Esophagus muscularis mucosa (tissue), 4 donors: ENCODE results near the gene ANAPC15. TPM values are rescaled to one million over a fixed set of nuclear protein-coding genes. Genes with fewer than 3 reads are reported as not detected.

ENCODE experiments used
- DNase-seq: peaks from one replicate; pipeline ENCODE4 v3.0.0-alpha.2; 2017; ENCODE audit errors: extremely low spot score
- H3K27ac ChIP-seq, 4 donors: fragments of 200-600 bp; sonication (generic); replicated peaks in 1 of 4; 1 replicate in 3 of 4; 2 replicates in 1 of 4; pipeline ENCODE4 v1.5.1; 2016 to 2019; ENCODE audit warnings: mild to moderate bottlenecking in 1 of 4
- H3K27me3 ChIP-seq, 4 donors: fragments of 200-600 bp; sonication (generic); one replicate each; pipeline versions ENCODE4 v1.5.1 to v1.6.0; 2016 to 2019
- H3K36me3 ChIP-seq, 4 donors: fragments of 200-600 bp; sonication (generic); one replicate each; pipeline ENCODE4 v1.5.1; 2016 to 2019
- H3K4me1 ChIP-seq, 4 donors: fragments of 200-600 bp; sonication (generic); one replicate each; pipeline ENCODE4 v1.5.1; 2016 to 2019
- H3K4me3 ChIP-seq, 4 donors: fragments of 200-600 bp; sonication (generic); 1 replicate in 2 of 4; 2 replicates in 2 of 4; pipeline ENCODE4 v1.5.1; 2016 to 2019; ENCODE audit warnings: mild to moderate bottlenecking in 4 of 4, moderate library complexity in 1 of 4
- H3K9me3 ChIP-seq, 4 donors: fragments of 200-600 bp; sonication (generic); 1 replicate in 3 of 4; 2 replicates in 1 of 4; pipeline ENCODE4 v1.5.1; 2016 to 2019
- EP300 ChIP-seq: sonication (generic); formaldehyde crosslinking; IDR thresholded peaks from one replicate; pipeline ENCODE4 v1.6.1; 2017; ENCODE audit warnings: antibody characterized with exemption
- POLR2A ChIP-seq: fragments of 450-650 bp; IDR thresholded peaks from one replicate; pipeline ENCODE4 v1.6.1; 2017; ENCODE audit warnings: antibody characterized with exemption, moderate library complexity, mild to moderate bottlenecking, low read depth
- POLR2AphosphoS5 ChIP-seq, 2 donors: sonication (generic); formaldehyde crosslinking; IDR thresholded peaks; one replicate each; pipeline ENCODE4 v1.6.1; 2017; ENCODE audit warnings: antibody characterized with exemption in 2 of 2
- WGBS: methylation state at CpG from one replicate; pipeline ENCODE4 v1.1.5; 2018; 5-methylcytosine and 5-hydroxymethylcytosine counted together
- intact Hi-C: fragments of 100-400 bp; cut with DNase I; formaldehyde crosslinking; loops from one replicate; pipeline ENCODE4 v1.15.1; 2023
- total RNA-seq, 4 donors: library from RNA; depleted of rRNA; stranded (reverse); fragments of >200 nt; gene quantifications; one replicate each; pipeline versions ENCODE4 v1.1.0 to v1.2.1, GENCODE V29; 2016
- TF ChIP-seq, protein P1 (sequence below), 3 experiments: fragments of 200-600 bp in 2 of 3; fragments of 450-650 bp in 1 of 3; sonication (generic) in 2 of 3; IDR thresholded peaks; one replicate each; pipeline ENCODE4 v1.5.1; 2017 to 2019; ENCODE audit warnings: antibody characterized with exemption in 3 of 3, mild to moderate bottlenecking in 2 of 3, moderate library complexity in 1 of 3

Gene ANAPC15
- total RNA-seq, 4 donors from 2014 or later = 43.5 to 58.1 (median 48.1) TPM

- Histone ChIP-seq H3K27ac (peak within 1 kb of the TSS; percentile 90 to 95 (median 93)), H3K36me3 (no peaks in the 10 kb centered on the region), H3K9me3 (no peaks in the 10 kb centered on the region), H3K4me3 (peak within 1 kb of the TSS; percentile 69 to 80 (median 78)), H3K4me1 (peaks cover 19 to 40% (median 30%) of the 10 kb centered on the region in 4 donors), H3K27me3 (no peaks in the 10 kb centered on the region)
- TF ChIP-seq POLR2A = no peak
- peak; percentile 84 to 91 for TF ChIP-seq POLR2AphosphoS5 (IDR thresholded peaks at IDR 0.05)
- TF ChIP-seq, protein P1, sequence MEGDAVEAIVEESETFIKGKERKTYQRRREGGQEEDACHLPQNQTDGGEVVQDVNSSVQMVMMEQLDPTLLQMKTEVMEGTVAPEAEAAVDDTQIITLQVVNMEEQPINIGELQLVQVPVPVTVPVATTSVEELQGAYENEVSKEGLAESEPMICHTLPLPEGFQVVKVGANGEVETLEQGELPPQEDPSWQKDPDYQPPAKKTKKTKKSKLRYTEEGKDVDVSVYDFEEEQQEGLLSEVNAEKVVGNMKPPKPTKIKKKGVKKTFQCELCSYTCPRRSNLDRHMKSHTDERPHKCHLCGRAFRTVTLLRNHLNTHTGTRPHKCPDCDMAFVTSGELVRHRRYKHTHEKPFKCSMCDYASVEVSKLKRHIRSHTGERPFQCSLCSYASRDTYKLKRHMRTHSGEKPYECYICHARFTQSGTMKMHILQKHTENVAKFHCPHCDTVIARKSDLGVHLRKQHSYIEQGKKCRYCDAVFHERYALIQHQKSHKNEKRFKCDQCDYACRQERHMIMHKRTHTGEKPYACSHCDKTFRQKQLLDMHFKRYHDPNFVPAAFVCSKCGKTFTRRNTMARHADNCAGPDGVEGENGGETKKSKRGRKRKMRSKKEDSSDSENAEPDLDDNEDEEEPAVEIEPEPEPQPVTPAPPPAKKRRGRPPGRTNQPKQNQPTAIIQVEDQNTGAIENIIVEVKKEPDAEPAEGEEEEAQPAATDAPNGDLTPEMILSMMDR (IDR thresholded peaks at IDR 0.05) = no peak
- no peak for TF ChIP-seq EP300
- peak; percentile 100 for DNase-seq
- WGBS = 2% methylated on average over 47 of the region's 60 CpGs
- intact Hi-C loops = loop anchor here (2.0 kb wide), 1 partner anchor 42 kb away; no protein-coding TSS in a partner anchor
Measured at GRCh38 chr11:72080326-72081183, 31.9 kb downstream of the ANAPC15 start, which contains the start of the genes LRRC51 and NUMA1. Gene LRRC51, plus strand, starts transcription at chr11:72080850. Its CDS starts 8,234 bp downstream, at chr11:72089084. Gene NUMA1, minus strand, starts transcription at chr11:72080542. Its CDS starts 44,599 bp downstream, at chr11:72035943.

DNA sequence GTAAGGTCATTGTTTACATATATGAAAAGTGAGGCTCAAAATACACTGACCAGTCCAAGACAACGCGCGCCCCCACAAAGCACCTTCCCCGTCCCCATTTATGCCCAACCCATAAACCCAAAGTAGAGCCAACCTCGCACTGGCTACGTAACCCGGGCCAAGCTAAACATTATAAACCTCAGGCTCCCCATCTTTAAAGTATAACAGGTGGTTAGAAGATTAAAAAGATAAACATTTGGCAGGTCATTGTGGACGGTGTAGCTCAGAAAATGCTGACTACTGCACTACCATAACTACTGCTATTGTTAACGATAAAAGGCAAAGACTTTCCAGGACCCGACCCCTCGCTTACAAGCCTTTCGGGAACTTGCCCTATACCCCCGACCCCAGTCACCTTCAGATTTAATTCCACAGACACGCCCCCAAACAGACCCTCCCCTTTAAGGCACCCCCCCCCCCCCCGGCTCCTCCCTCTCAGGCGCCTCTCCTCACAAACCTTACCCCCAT, 32.6 kb downstream of the ANAPC15 start:
- Histone ChIP-seq H3K27me3 (no peaks in the 10 kb centered on the region), H3K4me1 (peaks cover 19 to 47% (median 36%) of the 10 kb centered on the region in 4 donors), H3K4me3 (peak overlapping the region; percentile 69 to 80 (median 78)), H3K27ac (peak overlapping the region; percentile 90 to 95 (median 93)), H3K36me3 (no peaks in the 10 kb centered on the region), H3K9me3 (no peaks in the 10 kb centered on the region)
- DNase-seq = no peak
- intact Hi-C loops = loop anchor here (2.0 kb wide), 1 partner anchor 41 kb away; no protein-coding TSS in a partner anchor
- TF ChIP-seq, protein P1 (IDR thresholded peaks at IDR 0.05) = no peak
- TF ChIP-seq POLR2A = no peak
- no peak for TF ChIP-seq POLR2AphosphoS5 (IDR thresholded peaks at IDR 0.05)
- TF ChIP-seq EP300 = no peak
- WGBS = 7% methylated on average over 16 of the region's 16 CpGs

DNA sequence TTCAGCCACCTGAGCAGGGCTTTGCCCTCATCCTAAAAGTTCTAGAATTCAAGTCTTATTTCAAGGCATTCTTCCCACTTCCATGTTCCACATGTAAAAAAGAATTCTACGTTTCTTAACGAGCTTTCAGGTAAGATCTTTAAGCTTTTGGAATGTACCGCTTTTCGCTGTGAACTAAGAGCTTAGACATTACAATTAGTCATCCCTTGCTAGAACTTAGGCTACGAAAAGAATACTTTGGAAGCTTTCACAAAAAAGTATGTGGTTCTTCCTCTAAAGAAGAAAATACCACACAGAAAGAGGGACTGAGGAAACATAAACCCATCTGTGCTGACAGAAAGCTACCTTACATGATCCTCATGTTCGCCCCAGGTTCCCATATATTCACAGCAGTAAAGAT, 34.0 kb downstream of the ANAPC15 start:
- Histone ChIP-seq H3K36me3 (no peaks in the 10 kb centered on the region), H3K9me3 (no peaks in the 10 kb centered on the region), H3K27me3 (no peaks in the 10 kb centered on the region), H3K4me3 (peak overlapping the region in 2 of 4 donors; percentile 76 to 80), H3K27ac (peak overlapping the region; percentile 90 to 95 (median 93)), H3K4me1 (peaks cover 19 to 47% (median 36%) of the 10 kb centered on the region in 4 donors)
- no peak for TF ChIP-seq EP300
- TF ChIP-seq POLR2A = no peak
- TF ChIP-seq, protein P1 (IDR thresholded peaks at IDR 0.05) = no peak
- TF ChIP-seq POLR2AphosphoS5 (IDR thresholded peaks at IDR 0.05) = no peak
- DNase-seq = no peak
- WGBS = 71% methylated on average over 6 of the region's 6 CpGs
- intact Hi-C loops = no loop called here

DNA sequence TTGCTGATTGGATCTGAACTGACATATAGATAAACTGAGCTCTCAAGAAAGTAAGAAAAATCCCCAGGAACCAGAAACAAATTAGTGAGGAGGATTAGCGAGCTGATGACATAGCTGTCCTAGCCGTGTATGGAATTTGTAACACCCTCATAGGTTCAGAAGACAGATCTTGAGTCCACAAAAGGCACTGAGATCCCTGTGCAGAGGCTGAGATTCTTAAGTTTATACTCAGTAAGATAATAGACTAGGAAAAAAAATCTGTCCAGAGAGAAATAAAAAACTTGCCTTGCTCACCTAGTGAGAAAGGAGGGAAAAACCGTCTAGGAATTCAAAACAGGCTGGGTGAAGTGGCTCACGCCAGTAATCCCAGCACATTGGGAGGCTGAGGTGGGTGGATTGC, 36.7 kb downstream of the ANAPC15 start:
- no peaks in the 10 kb centered on the region for H3K36me3 ChIP-seq
- peaks cover 23 to 55% (median 44%) of the 10 kb centered on the region in 4 donors for H3K4me1 ChIP-seq
- 78% methylated on average over 4 of the region's 4 CpGs for WGBS
- H3K9me3 ChIP-seq = no peaks in the 10 kb centered on the region
- no peak for TF ChIP-seq EP300
- TF ChIP-seq POLR2AphosphoS5 (IDR thresholded peaks at IDR 0.05) = no peak
- TF ChIP-seq POLR2A = no peak
- TF ChIP-seq, protein P1 (IDR thresholded peaks at IDR 0.05) = no peak
- intact Hi-C loops = no loop called here
- H3K4me3 ChIP-seq = no peak overlapping the region
- H3K27me3 ChIP-seq = no peaks in the 10 kb centered on the region
- no peak for DNase-seq
- peak overlapping the region in 3 of 4 donors; percentile 43 to 55 (median 53) for H3K27ac ChIP-seq
